ENCODE results near the gene PAPLN. TPM values are rescaled to one million over a fixed set of nuclear protein-coding genes. Genes with fewer than 3 reads are reported as not detected.

The PAPLN gene, protein sequence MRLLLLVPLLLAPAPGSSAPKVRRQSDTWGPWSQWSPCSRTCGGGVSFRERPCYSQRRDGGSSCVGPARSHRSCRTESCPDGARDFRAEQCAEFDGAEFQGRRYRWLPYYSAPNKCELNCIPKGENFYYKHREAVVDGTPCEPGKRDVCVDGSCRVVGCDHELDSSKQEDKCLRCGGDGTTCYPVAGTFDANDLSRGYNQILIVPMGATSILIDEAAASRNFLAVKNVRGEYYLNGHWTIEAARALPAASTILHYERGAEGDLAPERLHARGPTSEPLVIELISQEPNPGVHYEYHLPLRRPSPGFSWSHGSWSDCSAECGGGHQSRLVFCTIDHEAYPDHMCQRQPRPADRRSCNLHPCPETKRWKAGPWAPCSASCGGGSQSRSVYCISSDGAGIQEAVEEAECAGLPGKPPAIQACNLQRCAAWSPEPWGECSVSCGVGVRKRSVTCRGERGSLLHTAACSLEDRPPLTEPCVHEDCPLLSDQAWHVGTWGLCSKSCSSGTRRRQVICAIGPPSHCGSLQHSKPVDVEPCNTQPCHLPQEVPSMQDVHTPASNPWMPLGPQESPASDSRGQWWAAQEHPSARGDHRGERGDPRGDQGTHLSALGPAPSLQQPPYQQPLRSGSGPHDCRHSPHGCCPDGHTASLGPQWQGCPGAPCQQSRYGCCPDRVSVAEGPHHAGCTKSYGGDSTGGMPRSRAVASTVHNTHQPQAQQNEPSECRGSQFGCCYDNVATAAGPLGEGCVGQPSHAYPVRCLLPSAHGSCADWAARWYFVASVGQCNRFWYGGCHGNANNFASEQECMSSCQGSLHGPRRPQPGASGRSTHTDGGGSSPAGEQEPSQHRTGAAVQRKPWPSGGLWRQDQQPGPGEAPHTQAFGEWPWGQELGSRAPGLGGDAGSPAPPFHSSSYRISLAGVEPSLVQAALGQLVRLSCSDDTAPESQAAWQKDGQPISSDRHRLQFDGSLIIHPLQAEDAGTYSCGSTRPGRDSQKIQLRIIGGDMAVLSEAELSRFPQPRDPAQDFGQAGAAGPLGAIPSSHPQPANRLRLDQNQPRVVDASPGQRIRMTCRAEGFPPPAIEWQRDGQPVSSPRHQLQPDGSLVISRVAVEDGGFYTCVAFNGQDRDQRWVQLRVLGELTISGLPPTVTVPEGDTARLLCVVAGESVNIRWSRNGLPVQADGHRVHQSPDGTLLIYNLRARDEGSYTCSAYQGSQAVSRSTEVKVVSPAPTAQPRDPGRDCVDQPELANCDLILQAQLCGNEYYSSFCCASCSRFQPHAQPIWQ
- not detected in 2 replicates for polyA plus RNA-seq

DNA sequence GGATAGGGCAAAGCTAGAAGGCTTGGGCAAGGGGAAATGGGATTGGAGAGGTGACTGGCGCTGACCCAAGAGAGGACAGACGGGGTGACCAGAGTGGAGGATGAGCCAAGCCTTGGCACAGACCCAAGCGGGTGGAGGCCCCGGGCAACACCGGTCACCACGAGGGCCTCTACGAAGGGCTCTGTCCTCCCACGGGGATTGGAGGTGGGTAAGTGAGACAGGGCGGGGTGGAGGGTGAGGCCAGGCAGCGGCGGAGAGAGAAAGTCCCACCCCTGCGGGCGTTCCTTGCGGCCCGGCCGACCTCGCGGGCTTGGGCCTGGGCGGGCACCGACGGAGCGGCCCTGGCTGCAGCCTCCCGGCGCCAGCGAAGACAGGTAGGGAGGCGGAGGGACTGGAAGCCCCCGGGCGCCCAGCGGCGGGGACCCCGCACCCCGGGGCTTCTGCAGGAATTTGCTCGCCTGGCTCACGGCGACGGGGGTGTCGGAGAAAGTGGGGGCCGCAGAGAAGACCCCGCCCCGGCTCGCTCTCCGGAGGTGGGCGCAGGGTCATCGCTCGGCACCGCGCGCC, at the start of gene PAPLN:
Gene PAPLN (plus strand): TSS at position 288 of the 567 bp plus-strand sequence. CDS start 2,273 bp downstream, outside the sequence.

Other genes with a start within 250 kb of the PAPLN start
- 3.9 and 4.8 TPM in 2 replicates for gene ZFYVE1, start 210.4 kb upstream of the PAPLN start, polyA plus RNA-seq
- gene RBM25, start 179.0 kb upstream of the PAPLN start, polyA plus RNA-seq: 63.7 and 72.3 TPM in 2 replicates
- gene PSEN1, start 101.0 kb upstream of the PAPLN start, polyA plus RNA-seq: 10.3 and 11.2 TPM in 2 replicates
- gene NUMB, start 221.0 kb downstream of the PAPLN start, polyA plus RNA-seq: 22.4 and 31.3 TPM in 2 replicates